GM12873 (cell line): ENCODE results near the gene SMPD3.
A peak's percentile ranks its signal among the peaks of the same experiment; 100 is the strongest.

Experiments
- CTCF ChIP-seq: IDR thresholded peaks from 2 replicates; pipeline ENCODE4 v1.5.1; 2012; ENCODE audit warnings: low read depth, mild to moderate bottlenecking, moderate library complexity, low read length, control low read depth; ENCODE audit not compliant: insufficient read depth; ENCODE audit errors: missing control alignments

SMPD3 gene

GRCh38 chr16:68365167-68365817 lies 83.0 kb downstream of the SMPD3 start:
- no peak for TF ChIP-seq CTCF

GRCh38 chr16:68364561-68364998 lies 83.7 kb downstream of the SMPD3 start:
- peak; percentile 43 for TF ChIP-seq CTCF

GRCh38 chr16:68363658-68364521 lies 84.4 kb downstream of the SMPD3 start:
- TF ChIP-seq CTCF: no peak

GRCh38 chr16:68362947-68363657 lies 85.2 kb downstream of the SMPD3 start:
- TF ChIP-seq CTCF: no peak

GRCh38 chr16:68362262-68362913 lies 85.9 kb downstream of the SMPD3 start:
- no peak for TF ChIP-seq CTCF

GRCh38 chr16:68361485-68361884 lies 86.8 kb downstream of the SMPD3 start:
- TF ChIP-seq CTCF: no peak
